GM23338 (cell line): ENCODE data around the gene TSPAN13. TPM values are rescaled to one million over a fixed set of nuclear protein-coding genes. Genes with fewer than 3 reads are reported as not detected.

ENCODE experiments used
- ATAC-seq: fragments of 200-7000 bp; cut with Tn5 transposase; 3 replicates; pipeline ENCODE4 v1.9.1; 2020
- DNase-seq: peaks from one replicate; pipeline ENCODE4 v3.0.0-alpha.2; 2015; ENCODE audit warnings: low spot score
- H2AFZ ChIP-seq: fragments of 200-600 bp; sonication (generic); 2 replicates; pipeline ENCODE4 v1.8.0; 2016; ENCODE audit warnings: antibody characterized with exemption, mild to moderate bottlenecking, moderate library complexity
- H3F3A ChIP-seq: fragments of 200-600 bp; sonication (generic); replicated peaks from 2 replicates; pipeline ENCODE4 v1.8.0; 2017; ENCODE audit warnings: antibody characterized with exemption, mixed run types, low read depth
- H3K27ac ChIP-seq: fragments of 200-600 bp; sonication (generic); 2 replicates; pipeline ENCODE4 v1.6.1; 2016; ENCODE audit warnings: low read depth
- H3K27me3 ChIP-seq: fragments of 200-600 bp; sonication (generic); 2 replicates; pipeline ENCODE4 v1.8.0; 2016; ENCODE audit warnings: mild to moderate bottlenecking, mixed run types, moderate library complexity; ENCODE audit not compliant: insufficient read depth
- H3K36me3 ChIP-seq: fragments of 200-600 bp; sonication (generic); 2 replicates; pipeline ENCODE4 v1.8.0; 2016; ENCODE audit warnings: mild to moderate bottlenecking; ENCODE audit not compliant: insufficient read depth
- H3K4me1 ChIP-seq: fragments of 200-600 bp; sonication (generic); 2 replicates; pipeline ENCODE4 v1.8.0; 2016; ENCODE audit warnings: mild to moderate bottlenecking, moderate library complexity; ENCODE audit not compliant: insufficient read depth
- H3K4me2 ChIP-seq: fragments of 200-600 bp; sonication (generic); 2 replicates; pipeline ENCODE4 v1.7.1; 2017; ENCODE audit warnings: mixed run types
- H3K4me3 ChIP-seq: fragments of 200-600 bp; sonication (generic); 2 replicates; pipeline ENCODE4 v1.6.1; 2016; ENCODE audit warnings: mixed run types
- H3K79me2 ChIP-seq: fragments of 200-600 bp; sonication (generic); replicated peaks from 2 replicates; pipeline ENCODE4 v1.8.0; 2017; ENCODE audit warnings: mild to moderate bottlenecking; ENCODE audit not compliant: insufficient read depth
- H3K9me2 ChIP-seq: fragments of 200-600 bp; sonication (generic); 2 replicates; pipeline ENCODE4 v1.8.0; 2017; ENCODE audit not compliant: insufficient read depth
- H4K20me1 ChIP-seq: fragments of 200-600 bp; sonication (generic); replicated peaks from 2 replicates; pipeline ENCODE4 v1.8.0; 2017; ENCODE audit warnings: mild to moderate bottlenecking; ENCODE audit not compliant: insufficient read depth
- H3K27ac Mint-ChIP-seq: 2 replicates; pipeline ENCODE4 v1.8.0; 2020; ENCODE audit warnings: inconsistent platforms, mild to moderate bottlenecking, moderate library complexity, mixed read lengths
- H3K27me3 Mint-ChIP-seq: 3 replicates; pipeline ENCODE4 v1.8.0; 2022; ENCODE audit warnings: low read depth, mild to moderate bottlenecking, moderate library complexity, mixed read lengths, inconsistent platforms; ENCODE audit not compliant: insufficient read depth, poor library complexity
- H3K36me3 Mint-ChIP-seq: 3 replicates; pipeline ENCODE4 v1.8.0; 2021; ENCODE audit warnings: low read depth, mild to moderate bottlenecking, inconsistent platforms, moderate library complexity, mixed read lengths
- H3K4me1 Mint-ChIP-seq: 3 replicates; pipeline ENCODE4 v1.8.0; 2020; ENCODE audit warnings: mild to moderate bottlenecking, inconsistent platforms, mixed read lengths
- H3K4me3 Mint-ChIP-seq: 3 replicates; pipeline ENCODE4 v1.8.0; 2021; ENCODE audit warnings: moderate library complexity, mild to moderate bottlenecking, inconsistent platforms, mixed read lengths
- H3K9me3 Mint-ChIP-seq: 3 replicates; pipeline ENCODE4 v1.8.0; 2020; ENCODE audit warnings: moderate library complexity, mild to moderate bottlenecking, inconsistent platforms, mixed read lengths
- CREB1 ChIP-seq: fragments of 250-450 bp; sonication (Bioruptor Pico); IDR thresholded peaks from 2 replicates; pipeline ENCODE4 v1.5.0; 2020; ENCODE audit warnings: low read depth, mild to moderate bottlenecking, moderate library complexity
- CTCF ChIP-seq, 2 experiments: fragments of 200-600 bp in 1 of 2; sonication (generic) in 1 of 2; conservative IDR thresholded peaks; 2 replicates each; pipeline versions ENCODE4 v1.5.1 to v1.6.1; 2016 to 2017; ENCODE audit warnings: antibody characterized with exemption in 2 of 2, low read depth in 2 of 2, mild to moderate bottlenecking in 2 of 2, moderate library complexity in 1 of 2
- EZH2phosphoT487 ChIP-seq: fragments of 200-600 bp; sonication (generic); IDR thresholded peaks from one replicate; pipeline ENCODE4 v1.8.1; 2018; ENCODE audit warnings: antibody characterized with exemption; ENCODE audit not compliant: unreplicated experiment
- JUNB ChIP-seq: IDR thresholded peaks from one replicate; pipeline ENCODE4 v1.6.1; 2016; ENCODE audit warnings: antibody characterized with exemption; ENCODE audit not compliant: unreplicated experiment
- NANOG ChIP-seq: IDR thresholded peaks from 2 replicates; pipeline ENCODE4 v1.6.1; 2016; ENCODE audit warnings: antibody characterized with exemption, borderline replicate concordance
- POLR2AphosphoS5 ChIP-seq: IDR thresholded peaks from 2 replicates; pipeline ENCODE4 v1.6.1; 2016; ENCODE audit warnings: antibody characterized with exemption, low read depth
- STAT1 ChIP-seq: IDR thresholded peaks from one replicate; pipeline ENCODE4 v1.6.1; 2016; ENCODE audit warnings: antibody characterized with exemption; ENCODE audit not compliant: unreplicated experiment
- ZNF114 ChIP-seq: fragments of 250-450 bp; sonication (Bioruptor Pico); IDR thresholded peaks from 2 replicates; pipeline ENCODE4 v1.5.0; 2020; ENCODE audit warnings: mild to moderate bottlenecking, moderate library complexity
- ZNF331 ChIP-seq: fragments of 250-450 bp; sonication (Bioruptor Pico); IDR thresholded peaks from 2 replicates; pipeline ENCODE4 v1.5.0; 2020; ENCODE audit warnings: low read depth, mild to moderate bottlenecking, moderate library complexity
- ZNF462 ChIP-seq: fragments of 250-450 bp; sonication (Bioruptor Pico); IDR thresholded peaks from 2 replicates; pipeline ENCODE4 v1.5.0; 2020; ENCODE audit warnings: mild to moderate bottlenecking, moderate library complexity
- polyA plus RNA-seq: library from polyadenylated mRNA; unstranded; fragments of >200 nt; fragmentation: Nextera tagmentation; extraction: Ambion mirVana; gene quantifications from 2 replicates; pipeline ENCODE4 v1.2.1, GENCODE V29; 2016
- total RNA-seq: library from RNA; depleted of rRNA; stranded (reverse); fragments of >200 nt; shearing (Covaris generic); gene quantifications from 2 replicates; pipeline ENCODE4 v1.2.3, GENCODE V29; 2014

The TSPAN13 gene
- total and polyA plus RNA-seq, 2 experiments from 2014 or later: 27.6 to 40.9 TPM

- ATAC-seq: no peak
- H3K4me1 Mint-ChIP-seq: no peaks in the 10 kb centered on the region
- DNase-seq: no peak
Measured at GRCh38 chr7:16730937-16731336, 22.6 kb upstream of the TSPAN13 start.

More at GRCh38 chr7:16730937-16731336, 22.6 kb upstream of the TSPAN13 start:
- Histone ChIP-seq H3K4me3 (no peak overlapping the region), H3K27ac (no peak overlapping the region), H3F3A (no peaks in the 10 kb centered on the region), H3K79me2 (no peaks in the 10 kb centered on the region), H3K36me3 (no peaks in the 10 kb centered on the region), H3K4me1 (no peaks in the 10 kb centered on the region), H3K4me2 (no peak overlapping the region), H4K20me1 (no peaks in the 10 kb centered on the region), H2AFZ (no peak overlapping the region), H3K27me3 (no peaks in the 10 kb centered on the region), H3K9me2 (no peaks in the 10 kb centered on the region)
- TF ChIP-seq POLR2AphosphoS5 (no peak), NANOG (no peak), EZH2phosphoT487 (no peak), ZNF114 (CRISPR knock-in tag) (no peak), STAT1 (no peak), CREB1 (CRISPR knock-in tag) (no peak), ZNF462 (CRISPR knock-in tag) (no peak), ZNF331 (CRISPR knock-in tag) (no peak), JUNB (no peak), CTCF (conservative IDR thresholded peaks at IDR 0.05; ENCODE audit: low read depth in 2 of 2) (no peak)
- Mint-ChIP-seq H3K27ac (peak overlapping the region; percentile 41; the same call in 1 of the 2 replicates), H3K36me3 (no peaks in the 10 kb centered on the region), H3K4me3 (no peak overlapping the region), H3K27me3 (no peaks in the 10 kb centered on the region), H3K9me3 (no peaks in the 10 kb centered on the region; the same call in 2 of the 3 replicates)
